H9 (cell line): ENCODE results near the gene PARD3. TPM values are rescaled to one million over a fixed set of nuclear protein-coding genes. Genes with fewer than 3 reads are reported as not detected.

Experiments used
- DNase-seq: peaks from one replicate; pipeline ENCODE4 v3.0.0-alpha.2; 2017
- H2AFZ ChIP-seq: one replicate; pipeline ENCODE4 v1.6.1; 2013; ENCODE audit warnings: mild to moderate bottlenecking, low read length, control low read depth, moderate library complexity
- H2AK5ac ChIP-seq: 2 replicates; pipeline ENCODE4 v1.6.1; 2013; ENCODE audit warnings: low read length, control low read depth, mixed read lengths; ENCODE audit not compliant: insufficient read length
- H2BK120ac ChIP-seq: one replicate; pipeline ENCODE4 v1.6.1; 2013; ENCODE audit warnings: low read depth, mild to moderate bottlenecking, low read length, control low read depth, inconsistent platforms; ENCODE audit not compliant: poor library complexity, severe bottlenecking
- H2BK12ac ChIP-seq: 2 replicates; pipeline ENCODE4 v1.6.1; 2013; ENCODE audit warnings: low read length, control low read depth, mixed read lengths, low read depth; ENCODE audit not compliant: insufficient read length
- H2BK15ac ChIP-seq: 2 replicates; pipeline ENCODE4 v1.6.1; 2013; ENCODE audit warnings: low read depth, low read length, control low read depth
- H2BK20ac ChIP-seq: one replicate; pipeline ENCODE4 v1.6.1; 2013; ENCODE audit warnings: low read depth, mild to moderate bottlenecking, low read length, control low read depth, inconsistent platforms; ENCODE audit not compliant: poor library complexity, severe bottlenecking
- H2BK5ac ChIP-seq: 2 replicates; pipeline ENCODE4 v1.6.1; 2013; ENCODE audit warnings: low read length, control low read depth, mixed read lengths; ENCODE audit not compliant: insufficient read length
- H3K14ac ChIP-seq: 2 replicates; pipeline ENCODE4 v1.6.1; 2013; ENCODE audit warnings: low read length, control low read depth; ENCODE audit not compliant: insufficient read depth
- H3K18ac ChIP-seq: 2 replicates; pipeline ENCODE4 v1.6.1; 2013; ENCODE audit warnings: low read depth, mild to moderate bottlenecking, mixed read lengths, low read length, control low read depth; ENCODE audit not compliant: insufficient read length
- H3K23ac ChIP-seq: 2 replicates; pipeline ENCODE4 v1.6.1; 2013; ENCODE audit warnings: low read length, control low read depth, mixed read lengths, low read depth; ENCODE audit not compliant: insufficient read length
- H3K23me2 ChIP-seq: 2 replicates; pipeline ENCODE4 v1.6.1; 2013; ENCODE audit warnings: low read depth, mild to moderate bottlenecking, mixed read lengths, low read length, control low read depth; ENCODE audit not compliant: insufficient read length, poor library complexity, severe bottlenecking
- H3K27ac ChIP-seq: 2 replicates; pipeline ENCODE4 v1.5.1; 2013; ENCODE audit warnings: low read length, control low read depth, mixed read lengths, low read depth; ENCODE audit not compliant: insufficient read length
- H3K27me3 ChIP-seq: 2 replicates; pipeline ENCODE4 v1.6.1; 2013; ENCODE audit warnings: low read length, control low read depth, inconsistent platforms; ENCODE audit not compliant: insufficient read depth
- H3K4ac ChIP-seq: 2 replicates; pipeline ENCODE4 v1.6.1; 2013; ENCODE audit warnings: low read depth, mild to moderate bottlenecking, control low read depth, inconsistent platforms, low read length, moderate library complexity
- H3K4me1 ChIP-seq: 2 replicates; pipeline ENCODE4 v1.6.1; 2013; ENCODE audit warnings: low read length, control low read depth, inconsistent platforms; ENCODE audit not compliant: insufficient read depth
- H3K4me2 ChIP-seq: 2 replicates; pipeline ENCODE4 v1.6.1; 2013; ENCODE audit warnings: low read length, control low read depth, mixed read lengths; ENCODE audit not compliant: insufficient read length, insufficient read depth
- H3K56ac ChIP-seq: 2 replicates; pipeline ENCODE4 v1.6.1; 2013; ENCODE audit warnings: low read depth, mild to moderate bottlenecking, mixed read lengths, low read length, control low read depth; ENCODE audit not compliant: insufficient read length
- H3K79me1 ChIP-seq: 2 replicates; pipeline ENCODE4 v1.6.1; 2013; ENCODE audit warnings: low read depth, mild to moderate bottlenecking, moderate library complexity, low read length, control low read depth, inconsistent platforms; ENCODE audit not compliant: insufficient read depth, poor library complexity, severe bottlenecking
- H3K79me2 ChIP-seq: 2 replicates; pipeline ENCODE4 v1.6.1; 2013; ENCODE audit warnings: low read length, control low read depth, inconsistent platforms; ENCODE audit not compliant: insufficient read depth
- H3K9ac ChIP-seq: 2 replicates; pipeline ENCODE4 v1.6.1; 2013; ENCODE audit warnings: low read length, control low read depth, mixed read lengths; ENCODE audit not compliant: insufficient read length; ENCODE audit errors: extremely low read depth
- H3K9me3 ChIP-seq: one replicate; pipeline ENCODE4 v1.6.1; 2013; ENCODE audit warnings: low read depth, low read length, inconsistent platforms; ENCODE audit not compliant: control insufficient read depth
- H3T11ph ChIP-seq: one replicate; pipeline ENCODE4 v1.6.1; 2013; ENCODE audit warnings: mild to moderate bottlenecking, low read length, control low read depth, inconsistent platforms
- H4K20me1 ChIP-seq: one replicate; pipeline ENCODE4 v1.6.1; 2013; ENCODE audit not compliant: control insufficient read depth, insufficient read length, insufficient read depth
- H4K5ac ChIP-seq: 2 replicates; pipeline ENCODE4 v1.6.1; 2013; ENCODE audit warnings: low read depth, mild to moderate bottlenecking, mixed read lengths, low read length, control low read depth; ENCODE audit not compliant: insufficient read length
- H4K8ac ChIP-seq: replicated peaks from 2 replicates; pipeline ENCODE4 v1.6.1; 2013; ENCODE audit warnings: low read length, control low read depth, mixed read lengths, low read depth; ENCODE audit not compliant: insufficient read length
- H4K91ac ChIP-seq: 2 replicates; pipeline ENCODE4 v1.6.1; 2013; ENCODE audit warnings: low read depth, mild to moderate bottlenecking, moderate library complexity, mixed read lengths, low read length, control low read depth; ENCODE audit not compliant: insufficient read length
- H3K27ac Mint-ChIP-seq, 3 experiments: 2 replicates in 2 of 3; 3 replicates in 1 of 3; pipeline ENCODE4 v1.8.0; 2020 to 2021; ENCODE audit warnings: mixed read lengths in 3 of 3, mild to moderate bottlenecking in 1 of 3, moderate library complexity in 1 of 3
- H3K27me3 Mint-ChIP-seq: 2 replicates; pipeline ENCODE4 v1.8.0; 2021; ENCODE audit warnings: low read depth, mild to moderate bottlenecking, moderate library complexity, mixed read lengths
- H3K36me3 Mint-ChIP-seq, 3 experiments: 2 replicates in 2 of 3; 3 replicates in 1 of 3; pipeline ENCODE4 v1.8.0; 2020 to 2021; ENCODE audit warnings: low read depth in 3 of 3, mixed read lengths in 3 of 3; ENCODE audit not compliant: insufficient read depth in 1 of 3
- H3K4me1 Mint-ChIP-seq, 2 experiments: 2 replicates each; pipeline ENCODE4 v1.8.0; 2020; ENCODE audit warnings: mixed read lengths in 2 of 2
- H3K4me3 Mint-ChIP-seq, 2 experiments: 2 replicates in 1 of 2; 3 replicates in 1 of 2; pipeline ENCODE4 v1.8.0; 2020 to 2021; ENCODE audit warnings: mild to moderate bottlenecking in 2 of 2, mixed read lengths in 2 of 2, moderate library complexity in 1 of 2
- H3K9me3 Mint-ChIP-seq, 2 experiments: 2 replicates in 1 of 2; 3 replicates in 1 of 2; pipeline ENCODE4 v1.8.0; 2020; ENCODE audit warnings: mild to moderate bottlenecking in 2 of 2, mixed read lengths in 2 of 2, moderate library complexity in 1 of 2
- total RNA-seq: library from RNA; stranded (reverse); gene quantifications from 2 replicates; pipeline ENCODE4 v1.2.1, GENCODE V29; 2021
- TF ChIP-seq, protein P1 (sequence below): fragments of 200-600 bp; sonication (generic); conservative IDR thresholded peaks from 3 replicates; pipeline ENCODE4 v1.8.0; 2021; ENCODE audit warnings: antibody characterized with exemption, mild to moderate bottlenecking

The PARD3 gene
- total RNA-seq, 1 experiment from 2014 or later, result 44.7 TPM

DNA sequence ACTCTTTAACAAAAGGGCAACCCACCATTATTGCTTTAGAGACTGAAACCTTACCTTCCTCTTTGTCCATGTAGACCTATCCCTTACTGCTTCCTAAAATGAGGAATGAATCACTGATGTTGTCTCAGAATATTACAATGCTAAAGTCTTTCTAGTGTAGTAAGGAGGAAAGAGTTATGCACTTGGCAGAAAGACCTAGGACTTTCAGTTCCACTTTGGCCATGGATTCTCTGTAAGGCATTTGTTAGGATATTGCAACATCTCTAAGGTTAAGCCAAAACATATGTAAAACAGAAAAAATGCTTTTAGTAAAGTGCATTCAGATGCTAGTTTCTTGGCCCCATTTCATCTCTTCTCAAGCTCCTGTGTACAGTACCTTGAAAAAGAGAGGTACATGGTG, 230.9 kb downstream of the PARD3 start:
- Histone ChIP-seq H4K20me1 (no peaks in the 10 kb centered on the region), H3K79me1 (no peaks in the 10 kb centered on the region), H4K5ac (no peak overlapping the region), H3K9ac (no peak overlapping the region), H3K23ac (no peak overlapping the region), H4K8ac (no peak overlapping the region), H3T11ph (no peak overlapping the region), H3K23me2 (no peaks in the 10 kb centered on the region), H4K91ac (no peak overlapping the region), H2BK5ac (no peak overlapping the region), H2BK20ac (no peak overlapping the region), H3K4me1 (peaks cover 2% of the 10 kb centered on the region; the same call in 1 of the 2 replicates), H3K14ac (no peak overlapping the region), H3K27ac (no peak overlapping the region), H3K4me2 (no peak overlapping the region), H3K79me2 (peaks cover 2% of the 10 kb centered on the region; the same call in 1 of the 2 replicates), H2AFZ (no peak overlapping the region), H3K56ac (no peak overlapping the region), H2AK5ac (no peak overlapping the region), H3K4ac (no peak overlapping the region), H2BK12ac (no peak overlapping the region), H2BK120ac (no peak overlapping the region), H3K18ac (no peak overlapping the region), H3K27me3 (no peaks in the 10 kb centered on the region), H2BK15ac (no peak overlapping the region), H3K9me3 (no peaks in the 10 kb centered on the region)
- H3K36me3 Mint-ChIP-seq, result 0 out of 7 replicates have a peak, but pooled peaks cover 0 to under 1% (median 0%) of the 10 kb centered on the region in 3 experiments
- H3K4me3 Mint-ChIP-seq, result no peak overlapping the region
- H3K4me1 Mint-ChIP-seq, result peaks cover 42 to 49% of the 10 kb centered on the region in 2 experiments
- H3K27me3 Mint-ChIP-seq, result no peaks in the 10 kb centered on the region
- H3K27ac Mint-ChIP-seq, result no peak overlapping the region
- TF ChIP-seq, protein P1, sequence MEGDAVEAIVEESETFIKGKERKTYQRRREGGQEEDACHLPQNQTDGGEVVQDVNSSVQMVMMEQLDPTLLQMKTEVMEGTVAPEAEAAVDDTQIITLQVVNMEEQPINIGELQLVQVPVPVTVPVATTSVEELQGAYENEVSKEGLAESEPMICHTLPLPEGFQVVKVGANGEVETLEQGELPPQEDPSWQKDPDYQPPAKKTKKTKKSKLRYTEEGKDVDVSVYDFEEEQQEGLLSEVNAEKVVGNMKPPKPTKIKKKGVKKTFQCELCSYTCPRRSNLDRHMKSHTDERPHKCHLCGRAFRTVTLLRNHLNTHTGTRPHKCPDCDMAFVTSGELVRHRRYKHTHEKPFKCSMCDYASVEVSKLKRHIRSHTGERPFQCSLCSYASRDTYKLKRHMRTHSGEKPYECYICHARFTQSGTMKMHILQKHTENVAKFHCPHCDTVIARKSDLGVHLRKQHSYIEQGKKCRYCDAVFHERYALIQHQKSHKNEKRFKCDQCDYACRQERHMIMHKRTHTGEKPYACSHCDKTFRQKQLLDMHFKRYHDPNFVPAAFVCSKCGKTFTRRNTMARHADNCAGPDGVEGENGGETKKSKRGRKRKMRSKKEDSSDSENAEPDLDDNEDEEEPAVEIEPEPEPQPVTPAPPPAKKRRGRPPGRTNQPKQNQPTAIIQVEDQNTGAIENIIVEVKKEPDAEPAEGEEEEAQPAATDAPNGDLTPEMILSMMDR, result no peak
- no peaks in the 10 kb centered on the region for H3K9me3 Mint-ChIP-seq
- no peak for DNase-seq
